ENCODE data around the gene FOXD4L6.
"Not testable (repeated sequence)": the region's sequence is repeated elsewhere in the genome, so short reads cannot be mapped to it uniquely, and the experiment has no call there.

Gene FOXD4L6

GRCh38 chr9:41098759-41099158 is 29.7 kb downstream of the FOXD4L6 start:
- not testable (repeated sequence) for DNase-seq

GRCh38 chr9:41095060-41095459 is 33.4 kb downstream of the FOXD4L6 start:
- not testable (repeated sequence) for DNase-seq

- DNase-seq: not testable (repeated sequence)
Observed at GRCh38 chr9:41094010-41094773, 34.3 kb downstream of the FOXD4L6 start.

- DNase-seq: not testable (repeated sequence)
Observed at GRCh38 chr9:41090922-41091321, 37.6 kb downstream of the FOXD4L6 start.

- DNase-seq: not testable (repeated sequence)
Observed at GRCh38 chr9:41090386-41090785, 38.1 kb downstream of the FOXD4L6 start.

GRCh38 chr9:41088450-41089059 is 39.9 kb downstream of the FOXD4L6 start:
- DNase-seq: not testable (repeated sequence)

GRCh38 chr9:41087929-41088328 is 40.6 kb downstream of the FOXD4L6 start:
- not testable (repeated sequence) for DNase-seq

- DNase-seq: not testable (repeated sequence)
Observed at GRCh38 chr9:41087157-41087780, 41.2 kb downstream of the FOXD4L6 start.

GRCh38 chr9:41086685-41087084 is 41.8 kb downstream of the FOXD4L6 start:
- DNase-seq: not testable (repeated sequence)

GRCh38 chr9:41086215-41086614 is 42.3 kb downstream of the FOXD4L6 start:
- not testable (repeated sequence) for DNase-seq

- DNase-seq: not testable (repeated sequence)
Observed at GRCh38 chr9:41082358-41082757, 46.1 kb downstream of the FOXD4L6 start.

- not testable (repeated sequence) for DNase-seq
Observed at GRCh38 chr9:41079464-41079863, 49.0 kb downstream of the FOXD4L6 start.

- not testable (repeated sequence) for DNase-seq
Observed at GRCh38 chr9:41077586-41077985, 50.9 kb downstream of the FOXD4L6 start.
